GM19025 (cell line): ENCODE measurements around the gene P3R3URF.

Experiments
- ATAC-seq: cut with Tn5 transposase; IDR thresholded peaks from one replicate; pipeline ENCODE4 v1.9.1; 2021; ENCODE audit warnings: mild to moderate bottlenecking, low read depth, moderate library complexity; ENCODE audit not compliant: unreplicated experiment

P3R3URF gene

DNA sequence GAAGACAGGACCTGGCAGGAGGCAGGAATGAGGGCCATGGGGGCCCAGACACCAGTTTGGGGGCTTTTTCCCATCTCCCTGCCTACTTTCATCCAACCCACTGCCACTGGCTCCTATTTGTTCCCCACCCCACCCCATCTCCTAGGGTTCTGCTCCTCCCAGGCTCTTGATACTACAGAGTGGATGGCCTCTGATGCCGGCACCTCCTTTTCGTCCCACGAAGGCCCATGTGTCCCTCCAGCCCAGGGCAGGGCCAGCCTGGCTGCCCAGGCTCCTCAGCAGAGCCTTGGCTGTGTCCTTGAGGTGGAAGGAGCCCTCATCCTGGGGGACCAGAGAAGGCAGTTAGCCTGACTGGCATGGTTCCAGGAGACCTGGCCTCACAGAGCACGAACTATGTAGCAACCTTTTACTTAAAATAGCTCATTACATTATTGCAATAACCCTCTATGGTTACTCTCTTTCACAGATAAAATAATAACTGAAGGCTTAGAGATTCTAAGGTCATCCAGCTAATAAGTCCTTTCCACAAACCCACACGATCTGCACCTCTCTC lies 18.4 kb upstream of the P3R3URF start:
- ATAC-seq, result no peak

DNA sequence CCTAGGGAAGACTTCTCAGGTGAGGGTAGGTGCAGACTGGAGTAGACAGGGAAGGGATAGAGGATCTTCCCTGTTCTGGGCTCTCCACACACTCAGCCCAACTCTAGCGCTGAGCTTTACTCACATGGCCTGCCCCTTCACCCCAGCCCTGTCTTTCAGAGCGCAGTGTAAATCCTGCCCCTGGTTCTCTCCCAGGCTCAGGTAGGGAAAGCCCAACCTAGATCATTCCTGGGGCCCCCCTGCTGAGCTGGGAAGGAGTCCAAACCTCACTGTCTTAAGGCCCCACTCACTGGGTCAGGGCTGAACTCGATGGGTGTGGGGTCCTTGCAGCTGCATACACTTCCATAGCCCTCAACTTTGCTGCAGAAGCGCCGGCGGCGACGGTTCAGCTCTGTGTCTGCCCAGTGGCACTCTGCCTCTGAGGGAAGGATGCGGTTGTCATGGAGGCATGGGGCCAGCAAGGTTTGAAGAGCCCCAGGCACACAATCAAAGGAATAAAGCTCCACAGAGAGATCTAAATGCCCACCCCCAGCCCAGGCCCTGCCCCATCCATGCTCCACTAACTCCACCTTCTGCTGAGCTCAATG lies 17.8 kb upstream of the P3R3URF start:
- no peak for ATAC-seq

DNA sequence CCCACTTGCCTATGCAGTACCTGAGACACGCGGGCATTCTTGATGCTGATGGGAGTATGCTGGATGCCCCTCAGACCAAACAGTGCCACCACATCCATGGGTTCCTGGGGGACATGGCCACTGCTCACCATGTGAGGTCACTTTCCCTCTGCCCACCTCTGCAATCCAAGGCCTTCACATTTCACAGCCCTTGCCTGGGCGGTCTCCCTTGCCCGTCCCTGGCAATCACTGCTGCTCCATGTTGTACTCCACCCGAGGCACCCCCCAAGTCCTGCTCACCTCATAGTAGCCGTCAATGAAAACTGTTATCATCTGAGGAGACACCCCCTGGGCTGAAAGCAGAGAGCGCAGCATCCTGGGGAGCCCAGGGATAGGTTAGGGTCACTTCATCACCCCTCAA lies 17.0 kb upstream of the P3R3URF start:
- no peak for ATAC-seq

DNA sequence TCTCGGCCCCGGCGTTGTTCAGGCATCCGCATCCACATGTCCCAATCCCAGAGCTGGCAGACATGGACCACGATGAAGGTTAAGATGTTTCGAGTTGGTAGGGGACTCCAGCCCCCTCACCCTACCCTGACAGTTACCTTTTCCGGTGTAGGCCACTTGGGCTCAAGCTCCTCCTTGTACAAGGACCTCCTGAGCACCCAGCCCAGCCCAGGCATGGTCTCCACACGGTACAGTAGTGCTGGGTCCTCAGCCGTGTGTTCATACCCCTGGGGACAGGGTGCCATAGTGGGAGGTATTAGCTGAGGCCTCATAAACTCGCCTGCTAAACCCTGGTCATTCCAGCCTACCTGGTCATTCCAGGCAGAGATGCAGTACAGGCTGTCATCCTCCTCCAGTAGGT lies 15.9 kb upstream of the P3R3URF start:
- no peak for ATAC-seq

DNA sequence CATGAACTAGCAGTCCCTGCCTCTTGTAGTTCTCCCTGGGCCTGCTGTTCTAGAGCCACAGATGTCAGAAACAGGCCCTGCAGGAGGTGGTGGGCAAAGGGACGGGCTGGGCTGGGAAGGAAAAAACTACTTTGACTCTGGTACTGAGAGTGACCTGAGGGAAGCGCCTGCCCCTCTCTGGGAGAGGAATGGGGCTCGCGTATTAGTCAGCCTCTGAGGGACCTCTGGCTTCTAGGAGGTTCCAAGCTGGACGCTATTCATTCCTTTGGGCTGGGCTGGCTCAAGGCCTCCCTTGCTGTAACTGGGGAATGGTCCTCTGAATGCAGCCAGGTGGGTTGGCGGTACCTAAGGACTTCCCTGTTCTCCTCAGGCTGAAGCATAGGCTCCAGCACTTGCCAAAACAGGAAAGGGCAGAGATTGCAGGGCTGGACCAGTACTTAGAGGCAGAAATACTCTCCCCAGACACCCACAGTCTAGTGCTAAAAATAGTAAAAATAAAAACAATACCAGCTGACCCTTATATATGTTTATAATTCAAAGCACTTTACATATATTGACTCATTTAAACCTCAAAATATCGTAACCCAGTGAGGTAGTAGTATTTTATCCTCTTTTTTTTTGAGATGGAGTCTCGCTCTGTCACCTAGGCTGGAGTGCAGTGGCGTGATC lies 14.9 kb upstream of the P3R3URF start:
- no peak for ATAC-seq

DNA sequence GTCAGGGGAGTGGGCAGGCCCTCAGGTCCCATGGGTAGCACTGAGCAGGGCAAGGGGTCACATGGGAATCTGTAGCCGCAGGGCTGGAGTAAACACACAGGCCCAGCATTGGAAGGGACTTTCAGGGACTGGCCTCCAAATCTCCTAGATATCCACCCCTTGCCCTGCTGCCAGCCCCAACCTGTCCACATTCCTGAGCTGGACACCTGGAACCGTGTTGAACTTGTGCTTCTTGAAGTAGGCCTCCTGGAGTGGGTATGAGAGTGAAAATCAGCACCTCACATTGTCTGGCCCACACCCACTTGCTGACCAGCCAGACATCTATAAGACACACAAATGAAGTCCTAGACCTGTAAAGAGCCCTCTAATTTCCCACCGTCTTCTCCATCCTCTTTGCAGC lies 14.3 kb upstream of the P3R3URF start:
- ATAC-seq, result no peak

DNA sequence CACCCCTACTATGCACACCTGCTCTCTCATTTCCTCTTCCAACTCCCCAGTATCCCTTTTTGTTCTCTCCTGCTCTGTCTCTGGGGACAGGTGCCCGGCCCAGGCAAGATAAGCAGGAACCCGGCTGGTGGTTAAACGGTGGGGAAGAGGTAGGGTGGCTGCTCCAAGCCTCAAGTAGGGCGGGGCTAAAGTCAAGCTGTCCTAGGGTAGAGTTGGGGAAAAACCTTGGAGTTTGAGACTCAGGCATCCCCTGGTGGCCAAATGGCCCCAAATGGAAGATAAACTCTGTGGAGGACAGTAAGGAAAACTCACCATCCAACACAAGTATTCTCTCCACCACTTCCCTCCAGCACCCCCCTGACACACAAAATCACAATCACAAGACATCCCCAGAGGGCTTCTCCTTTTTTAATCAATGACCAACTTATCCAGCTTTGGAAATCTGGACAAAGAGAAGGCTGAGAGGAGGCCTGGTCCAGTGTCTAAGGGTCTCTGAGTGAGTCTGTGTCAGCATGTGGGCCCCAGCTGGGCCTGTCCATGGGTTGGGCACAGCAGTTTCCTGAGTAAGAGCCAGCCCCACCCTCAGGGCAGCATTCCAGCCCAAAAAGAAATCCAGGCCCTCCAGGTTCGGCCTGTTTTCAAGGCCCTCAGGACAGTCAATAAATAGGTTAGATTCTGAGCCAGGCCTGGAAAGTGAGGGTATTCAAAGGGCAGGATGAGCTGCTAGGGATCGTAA lies 12.2 kb upstream of the P3R3URF start:
- ATAC-seq, result no peak

DNA sequence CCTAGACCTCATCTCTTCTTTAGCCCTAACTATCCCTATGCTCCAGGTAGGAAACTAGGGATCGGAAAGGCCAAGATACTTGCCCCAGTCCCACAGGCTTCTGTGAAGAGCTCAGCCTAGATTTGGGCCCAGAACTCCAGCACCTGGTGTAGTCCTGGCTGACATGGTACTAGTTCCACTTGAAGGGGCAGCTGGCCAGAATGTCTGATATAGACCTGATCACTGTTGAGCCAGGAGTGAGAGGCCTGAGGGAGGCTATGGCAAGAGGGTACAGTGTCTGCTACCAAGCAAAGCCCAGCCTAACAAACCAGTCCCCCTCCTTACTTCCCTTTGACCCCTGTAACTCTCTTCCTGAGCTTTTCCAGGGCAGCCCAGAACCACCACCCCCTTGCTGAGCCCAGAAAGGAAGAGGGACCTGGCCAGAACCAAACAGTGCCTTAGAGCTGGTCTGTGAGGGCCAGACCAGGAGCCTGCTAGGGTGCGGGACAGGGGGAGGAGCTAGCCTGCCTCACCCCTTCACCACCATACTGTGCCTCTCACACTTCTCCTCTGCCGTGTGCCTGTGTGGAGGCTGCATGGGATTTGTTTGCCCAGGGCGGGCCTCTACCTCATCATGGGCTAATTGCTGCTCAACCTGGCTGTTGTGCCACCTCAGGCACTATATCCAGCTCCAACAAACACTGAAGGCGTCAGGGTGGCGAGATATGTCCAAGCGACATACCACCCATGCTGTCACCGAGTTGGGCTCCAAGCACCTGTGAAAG lies 11.0 kb upstream of the P3R3URF start:
- no peak for ATAC-seq

DNA sequence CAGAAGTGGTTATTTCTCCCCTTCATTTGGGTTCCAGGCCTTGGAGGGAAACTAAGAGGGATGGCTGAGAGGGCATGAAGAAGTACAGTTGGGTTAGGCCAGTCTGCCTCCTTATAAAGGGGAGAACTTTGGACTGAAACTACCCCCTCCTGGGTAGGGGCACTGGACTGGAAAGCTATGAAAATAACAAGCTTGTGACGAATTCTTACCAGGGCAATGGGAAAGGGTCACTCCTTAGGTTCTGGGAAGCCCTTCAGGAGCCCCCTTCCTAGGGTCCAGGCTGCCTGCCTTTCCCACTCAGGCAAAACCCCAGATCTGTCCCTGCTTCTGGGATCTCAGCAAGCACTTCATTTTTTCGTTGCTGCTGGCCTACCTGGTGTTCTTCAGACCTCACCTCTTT lies 9.8 kb upstream of the P3R3URF start:
- no peak for ATAC-seq

DNA sequence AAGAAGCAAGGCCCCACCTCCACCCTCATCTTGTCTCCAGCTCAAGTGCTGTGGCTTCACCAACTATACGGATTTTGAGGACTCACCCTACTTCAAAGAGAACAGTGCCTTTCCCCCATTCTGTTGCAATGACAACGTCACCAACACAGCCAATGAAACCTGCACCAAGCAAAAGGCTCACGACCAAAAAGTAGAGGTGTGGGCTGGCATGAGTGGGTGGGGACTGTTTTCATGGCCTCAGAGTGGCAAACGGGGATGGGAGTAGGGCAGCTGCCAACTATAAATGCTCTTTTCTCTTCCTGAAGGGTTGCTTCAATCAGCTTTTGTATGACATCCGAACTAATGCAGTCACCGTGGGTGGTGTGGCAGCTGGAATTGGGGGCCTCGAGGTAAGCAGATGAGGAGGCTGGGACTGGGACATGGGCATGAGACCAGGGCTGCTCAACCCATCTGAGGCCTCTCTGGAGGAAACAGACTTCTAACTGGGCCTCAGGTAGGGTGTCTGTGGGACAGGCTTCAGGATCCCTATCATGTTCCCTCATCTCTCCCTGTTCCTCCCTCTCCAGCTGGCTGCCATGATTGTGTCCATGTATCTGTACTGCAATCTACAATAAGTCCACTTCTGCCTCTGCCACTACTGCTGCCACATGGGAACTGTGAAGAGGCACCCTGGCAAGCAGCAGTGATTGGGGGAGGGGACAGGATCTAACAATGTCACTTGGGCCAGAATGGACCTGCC lies 8.8 kb upstream of the P3R3URF start:
- no peak for ATAC-seq

DNA sequence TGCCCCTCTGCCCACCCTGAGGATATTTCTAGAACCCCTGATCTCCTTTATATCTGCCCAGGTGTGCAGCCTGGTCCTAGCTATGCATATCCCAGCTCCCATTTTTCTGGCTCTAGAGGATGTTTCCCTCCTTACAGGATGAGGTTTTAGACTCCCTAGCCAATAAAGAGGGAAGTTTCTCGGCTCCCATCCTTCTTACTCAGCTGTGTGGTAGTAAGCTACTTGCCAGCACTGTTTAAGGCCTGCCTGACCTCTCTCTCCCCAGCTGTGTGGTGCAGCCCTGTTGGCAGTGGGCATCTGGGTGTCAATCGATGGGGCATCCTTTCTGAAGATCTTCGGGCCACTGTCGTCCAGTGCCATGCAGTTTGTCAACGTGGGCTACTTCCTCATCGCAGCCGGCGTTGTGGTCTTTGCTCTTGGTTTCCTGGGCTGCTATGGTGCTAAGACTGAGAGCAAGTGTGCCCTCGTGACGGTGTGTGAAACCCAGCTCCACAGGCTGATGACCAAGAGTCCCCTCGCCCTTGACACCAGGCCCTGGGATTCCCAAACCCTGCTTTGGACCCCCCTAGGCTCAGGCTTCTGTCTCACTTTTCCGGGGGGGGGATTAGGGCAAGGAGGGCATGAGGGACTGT lies 7.8 kb upstream of the P3R3URF start:
- no peak for ATAC-seq

DNA sequence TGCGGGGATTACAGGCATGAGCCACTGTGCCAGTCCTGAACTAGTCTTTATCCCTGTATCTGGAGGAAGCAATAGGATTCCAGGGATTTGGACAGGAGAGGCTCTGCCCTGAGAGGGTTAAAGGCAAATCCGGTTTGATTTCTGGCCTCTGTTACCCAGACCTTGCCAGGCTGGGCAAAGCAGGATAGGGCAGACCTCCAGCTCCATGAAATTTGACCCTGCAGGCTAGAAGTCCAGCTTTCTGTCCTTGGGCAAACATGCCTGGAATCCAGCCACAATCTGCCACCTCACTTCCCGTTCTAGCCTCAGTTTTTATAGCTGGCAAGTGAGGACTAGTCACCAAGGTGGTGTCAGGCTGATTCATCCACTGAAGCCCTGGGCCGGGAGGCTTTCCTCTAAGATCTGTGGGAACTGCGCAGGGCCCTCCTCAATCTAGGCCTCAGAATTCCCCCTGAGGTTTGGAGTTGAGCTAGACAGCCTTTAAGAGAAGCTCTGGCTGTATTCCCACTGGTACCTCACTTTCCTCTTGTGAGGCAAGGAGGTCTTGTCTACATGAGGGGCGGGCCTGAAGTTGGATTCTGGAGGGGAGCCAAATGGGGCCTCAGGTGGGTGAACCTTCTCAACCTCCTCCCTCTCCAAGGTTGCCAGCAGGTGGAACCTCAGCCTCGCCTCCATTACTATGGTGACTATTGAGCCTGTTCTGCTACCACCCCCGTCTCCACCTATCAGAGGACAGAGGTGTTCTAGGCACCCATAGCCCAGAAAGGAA lies 7.0 kb upstream of the P3R3URF start:
- ATAC-seq, result no peak

DNA sequence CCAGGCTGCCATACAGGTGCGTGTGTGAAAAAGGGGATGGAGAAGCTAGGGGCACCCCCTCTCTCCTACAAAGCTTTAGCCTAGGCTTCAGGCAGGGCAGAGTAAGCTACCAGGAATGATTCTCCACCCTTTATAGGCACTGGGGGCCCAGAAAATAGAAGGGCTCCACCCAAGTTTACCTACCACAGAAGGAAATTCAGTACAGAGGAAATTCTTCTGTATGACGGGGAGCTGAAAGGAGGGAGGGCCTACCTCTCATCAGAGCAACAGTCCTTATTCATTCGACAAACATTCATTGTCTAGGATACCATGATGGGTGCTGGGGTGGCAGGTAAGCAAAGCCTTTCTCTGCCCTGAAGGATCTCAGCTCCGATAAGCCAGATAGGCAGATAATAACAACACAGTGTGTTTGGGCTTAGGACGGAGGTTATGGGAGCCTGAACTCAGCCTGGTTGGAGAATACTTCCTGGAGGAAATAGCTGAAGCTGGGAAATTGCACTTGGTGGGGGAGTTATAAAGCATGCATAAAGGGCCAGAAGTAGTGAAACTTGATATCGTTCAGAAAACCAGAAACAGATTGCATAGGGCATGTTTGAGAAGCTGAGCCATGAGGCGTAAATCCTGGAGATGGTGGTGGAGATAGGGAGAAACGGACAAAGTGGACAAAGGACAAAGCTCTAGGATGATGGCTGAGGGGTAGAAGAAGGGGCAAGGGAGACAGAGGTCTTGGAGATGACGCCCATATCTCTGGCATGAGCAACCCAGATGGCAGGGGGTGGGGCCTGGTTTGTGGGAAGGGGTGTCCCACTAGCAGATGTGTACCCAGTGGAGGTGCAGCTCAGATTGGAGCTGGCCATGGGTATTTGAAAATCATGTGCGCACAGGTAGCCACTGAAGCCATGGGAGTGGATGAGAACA lies 5.3 kb upstream of the P3R3URF start:
- no peak for ATAC-seq

DNA sequence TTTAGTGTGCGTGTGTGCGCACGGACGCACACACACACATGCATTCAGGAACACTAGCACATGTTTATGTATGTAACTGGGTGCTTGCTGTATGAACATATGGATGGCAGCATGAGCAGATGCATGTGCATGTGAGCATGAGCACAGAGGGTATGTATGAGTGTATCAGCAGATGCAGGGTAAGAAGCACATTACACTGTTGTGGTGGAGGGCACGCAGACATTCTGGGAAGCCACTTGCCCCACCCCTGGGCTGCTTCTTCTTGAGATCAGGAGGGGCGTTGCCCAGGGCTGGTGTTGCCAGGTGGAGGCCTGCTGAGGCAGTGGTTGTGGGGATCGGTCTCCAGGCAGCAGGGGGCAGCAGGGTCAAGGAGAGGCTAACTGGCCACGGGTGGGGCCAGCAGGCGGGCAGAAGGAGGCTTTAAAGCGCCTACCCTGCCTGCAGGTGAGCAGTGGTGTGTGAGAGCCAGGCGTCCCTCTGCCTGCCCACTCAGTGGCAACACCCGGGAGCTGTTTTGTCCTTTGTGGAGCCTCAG lies 3.9 kb upstream of the P3R3URF start:
- no peak for ATAC-seq

DNA sequence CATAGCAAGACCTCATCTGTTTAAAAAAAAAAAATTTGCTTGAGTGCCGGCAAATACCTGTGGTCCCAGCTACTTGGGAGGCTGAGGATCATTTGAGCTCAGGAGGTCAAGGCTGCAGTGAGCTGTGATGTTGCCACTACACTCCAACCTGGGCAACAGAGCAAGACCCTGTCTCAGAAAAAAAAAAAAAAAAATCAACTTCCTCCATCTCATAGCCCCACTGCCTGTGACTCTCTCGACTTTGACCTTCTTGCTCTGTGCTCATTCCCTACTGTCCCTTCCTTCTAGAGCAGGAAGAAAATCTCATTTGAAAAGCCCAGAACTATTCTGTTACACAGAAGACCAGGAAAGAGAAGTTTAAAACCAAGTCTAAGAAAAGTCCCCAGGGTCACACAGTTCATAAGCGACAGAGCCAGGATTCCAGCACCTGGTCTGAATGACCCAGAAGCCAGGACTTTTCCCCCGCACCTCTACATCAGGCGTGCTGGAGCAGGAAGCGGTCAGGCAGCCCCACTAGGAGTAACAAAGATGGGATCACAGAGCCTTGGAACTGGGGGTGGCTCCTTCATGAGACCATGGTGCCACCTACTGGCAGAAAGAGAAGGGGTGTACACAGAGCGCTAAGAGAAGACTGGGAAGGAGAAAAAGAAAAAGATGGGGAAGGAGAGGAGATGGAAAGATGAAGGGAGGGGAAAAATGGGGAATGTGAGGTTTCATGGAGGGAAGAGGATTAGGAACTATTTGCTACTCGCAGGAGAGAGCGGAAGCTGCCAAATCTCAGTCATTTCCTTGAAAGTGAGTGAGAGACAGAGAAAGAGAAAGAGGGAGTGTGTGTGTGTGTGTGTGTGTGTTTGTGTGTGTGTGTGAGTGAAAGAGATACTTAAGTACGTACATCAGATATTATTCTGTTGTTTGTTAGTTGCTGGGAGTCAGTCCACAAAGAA lies 3.1 kb upstream of the P3R3URF start:
- no peak for ATAC-seq

DNA sequence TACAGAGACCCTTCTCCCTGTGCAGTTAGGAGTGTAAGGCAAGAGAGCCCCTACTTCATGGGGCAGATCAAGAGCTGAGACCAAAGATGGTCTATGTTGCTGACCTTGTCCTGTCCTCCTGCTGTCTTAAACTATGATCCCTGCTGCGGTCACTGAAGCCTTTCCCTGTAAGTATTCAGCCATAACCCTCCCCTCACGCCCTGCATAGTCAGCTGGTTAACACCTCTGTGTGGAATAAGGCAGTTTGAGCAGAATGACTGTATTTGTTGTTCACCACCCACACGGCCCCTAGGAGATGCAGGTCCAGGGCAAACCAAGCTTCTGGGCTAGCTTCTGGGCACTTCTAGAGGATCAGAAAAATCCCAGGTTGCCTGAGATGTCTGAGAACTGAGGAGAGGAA lies 1.0 kb downstream of the P3R3URF start:
- no peak for ATAC-seq
